OCI-LY7 (cell line): ENCODE data around the gene PNRC2.

Experiments
- CTCF ChIP-seq: fragments of 200-600 bp; sonication (generic); conservative IDR thresholded peaks from 2 replicates; pipeline ENCODE4 v1.5.1; 2014; ENCODE audit warnings: mild to moderate bottlenecking, antibody characterized with exemption, low read length, moderate library complexity, mixed read lengths
- EZH2phosphoT487 ChIP-seq: fragments of 200-600 bp; sonication (generic); IDR thresholded peaks from 2 replicates; pipeline ENCODE4 v1.6.1; 2018; ENCODE audit warnings: low read depth, borderline replicate concordance, mild to moderate bottlenecking, mixed run types, antibody characterized with exemption, low read length, moderate library complexity, mixed read lengths

DNA sequence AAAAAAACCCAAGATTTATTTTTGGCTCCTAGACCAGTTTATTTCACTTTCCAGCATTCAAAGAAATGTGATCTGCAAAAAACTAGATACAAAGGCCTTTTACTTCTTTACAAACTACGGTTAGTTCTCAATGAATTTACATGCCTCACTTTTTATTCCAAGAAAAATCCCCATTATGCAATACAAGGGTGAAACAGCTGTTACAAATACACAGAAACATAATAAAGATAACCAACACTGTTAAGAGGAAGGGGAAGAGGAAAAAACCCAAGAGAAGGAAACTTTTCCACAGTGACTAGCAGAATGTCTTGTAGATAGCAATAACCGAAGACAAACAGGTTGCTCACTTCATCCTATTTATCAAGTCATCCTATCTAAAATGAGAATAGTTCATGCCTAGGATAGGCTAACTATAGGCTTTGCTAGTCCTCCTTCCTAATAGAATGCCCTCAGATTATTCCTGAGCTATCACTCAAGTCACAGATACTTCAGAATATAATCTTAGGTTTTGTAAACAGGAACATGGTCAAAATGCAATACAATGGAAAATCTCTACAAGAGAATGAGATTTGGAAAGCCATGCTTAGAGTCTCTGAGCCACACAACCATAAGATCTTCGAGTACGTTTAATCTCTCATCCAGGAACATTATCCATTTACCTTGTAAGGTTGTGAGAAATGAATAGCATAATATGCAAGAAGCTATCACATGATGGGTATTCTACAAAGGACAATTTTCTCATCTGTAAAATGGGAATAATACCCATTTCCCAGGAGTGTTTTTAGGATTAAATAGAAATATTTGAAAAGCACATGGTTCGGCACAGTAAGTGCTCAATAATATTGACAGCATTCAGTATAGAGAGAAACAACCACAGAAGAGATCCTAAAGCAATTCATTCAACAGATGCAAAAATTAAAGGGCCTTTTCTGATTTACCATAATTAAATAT, 5.4 kb downstream of the PNRC2 start:
- TF ChIP-seq CTCF: no peak
- no peak for TF ChIP-seq EZH2phosphoT487
